GM21360 (cell line): Measurements from ENCODE around the gene ZNF513.
"Not testable (repeated sequence)": the region's sequence is repeated elsewhere in the genome, so short reads cannot be mapped to it uniquely, and the experiment has no call there.

ENCODE experiments used
- ATAC-seq: cut with Tn5 transposase; IDR thresholded peaks from one replicate; pipeline ENCODE4 v1.9.1; 2021; ENCODE audit warnings: mild to moderate bottlenecking, moderate library complexity; ENCODE audit not compliant: unreplicated experiment

The ZNF513 gene, protein sequence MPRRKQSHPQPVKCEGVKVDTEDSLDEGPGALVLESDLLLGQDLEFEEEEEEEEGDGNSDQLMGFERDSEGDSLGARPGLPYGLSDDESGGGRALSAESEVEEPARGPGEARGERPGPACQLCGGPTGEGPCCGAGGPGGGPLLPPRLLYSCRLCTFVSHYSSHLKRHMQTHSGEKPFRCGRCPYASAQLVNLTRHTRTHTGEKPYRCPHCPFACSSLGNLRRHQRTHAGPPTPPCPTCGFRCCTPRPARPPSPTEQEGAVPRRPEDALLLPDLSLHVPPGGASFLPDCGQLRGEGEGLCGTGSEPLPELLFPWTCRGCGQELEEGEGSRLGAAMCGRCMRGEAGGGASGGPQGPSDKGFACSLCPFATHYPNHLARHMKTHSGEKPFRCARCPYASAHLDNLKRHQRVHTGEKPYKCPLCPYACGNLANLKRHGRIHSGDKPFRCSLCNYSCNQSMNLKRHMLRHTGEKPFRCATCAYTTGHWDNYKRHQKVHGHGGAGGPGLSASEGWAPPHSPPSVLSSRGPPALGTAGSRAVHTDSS

DNA sequence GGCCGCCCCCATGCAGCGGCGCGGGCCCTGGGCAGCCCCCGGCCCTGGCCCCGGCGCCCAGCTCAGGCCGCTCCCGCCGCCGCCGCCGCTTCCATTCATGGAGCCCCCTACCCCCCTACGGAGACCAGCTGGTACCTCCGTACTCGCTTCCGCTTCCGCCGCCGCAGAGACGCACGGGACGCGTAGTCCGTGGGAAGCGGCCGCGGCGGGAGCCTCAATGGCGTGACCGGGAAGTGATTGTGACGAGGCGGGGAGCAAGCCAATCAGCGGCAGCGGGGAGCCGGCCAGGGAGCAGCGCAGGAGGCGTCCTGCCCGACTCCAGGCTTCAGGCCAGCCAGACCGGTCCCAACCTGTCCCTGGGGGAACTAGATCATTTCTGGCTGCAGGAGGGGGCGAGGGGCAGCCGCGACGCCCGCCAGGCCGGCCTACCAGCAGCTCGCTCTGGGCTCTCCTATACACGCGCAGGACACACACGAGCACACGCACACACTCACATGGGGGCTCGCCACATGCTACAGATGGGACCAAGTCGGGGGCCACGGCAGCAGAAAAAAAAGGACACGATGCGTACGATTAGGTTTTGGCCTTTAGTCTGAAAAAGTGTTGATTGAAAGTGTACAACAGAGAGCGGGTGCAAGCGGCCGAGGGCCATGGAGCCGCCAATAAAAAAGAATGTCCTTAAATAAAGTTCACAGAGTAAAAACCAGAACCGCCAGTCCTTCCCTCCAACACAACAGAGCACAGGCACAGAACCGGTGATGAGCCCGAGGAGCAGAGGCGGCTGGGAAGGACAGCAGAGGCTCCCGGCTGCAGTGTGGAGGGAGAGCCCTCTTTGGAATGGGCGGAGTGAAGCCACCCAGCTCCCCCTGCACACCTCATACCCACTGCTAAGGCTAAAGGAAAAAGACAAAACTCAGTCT is at the start of gene ZNF513:
ZNF513 (minus strand) TSS at position 109 of the 920 bp plus-strand sequence. CDS start 208 bp downstream, outside the sequence.
- no peak for ATAC-seq

GRCh38 chr2:27428978-27429541 is 48.5 kb upstream of the ZNF513 start:
- ATAC-seq: peak; percentile 61

GRCh38 chr2:27428213-27428977 is 47.9 kb upstream of the ZNF513 start, which contains the start of gene NRBP1:
TSS of gene NRBP1 (plus strand) at chr2:27428631. CDS start at chr2:27433274, 4,643 bp downstream.
- peak; percentile 90 for ATAC-seq

- no peak for ATAC-seq
Measured at GRCh38 chr2:27427863-27428212, 47.3 kb upstream of the ZNF513 start.

GRCh38 chr2:27425039-27425438 is 44.5 kb upstream of the ZNF513 start:
- not testable (repeated sequence) for ATAC-seq

- no peak for ATAC-seq
Measured at GRCh38 chr2:27422958-27423357, 42.4 kb upstream of the ZNF513 start.

- ATAC-seq: no peak
Measured at GRCh38 chr2:27421660-27422250, 41.2 kb upstream of the ZNF513 start.

DNA sequence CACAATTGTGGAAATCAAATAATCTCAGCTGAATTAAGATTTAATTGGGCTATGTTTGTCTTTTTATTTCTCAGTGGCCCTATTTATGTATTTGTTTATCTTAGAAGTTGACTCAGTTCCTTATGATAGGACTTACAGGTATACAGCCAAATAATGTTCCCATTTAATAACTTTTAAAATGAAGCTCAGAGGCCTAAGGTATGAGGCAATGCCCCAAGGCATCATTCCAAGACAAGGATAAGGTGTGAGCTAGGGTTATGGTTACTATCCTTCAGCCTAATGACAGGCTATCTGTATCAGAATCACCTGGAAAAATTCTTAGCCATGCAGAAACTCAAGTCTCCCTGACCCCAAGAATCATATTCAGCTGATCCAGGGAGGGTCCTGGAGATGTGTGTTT is 40.5 kb upstream of the ZNF513 start:
- ATAC-seq: no peak

DNA sequence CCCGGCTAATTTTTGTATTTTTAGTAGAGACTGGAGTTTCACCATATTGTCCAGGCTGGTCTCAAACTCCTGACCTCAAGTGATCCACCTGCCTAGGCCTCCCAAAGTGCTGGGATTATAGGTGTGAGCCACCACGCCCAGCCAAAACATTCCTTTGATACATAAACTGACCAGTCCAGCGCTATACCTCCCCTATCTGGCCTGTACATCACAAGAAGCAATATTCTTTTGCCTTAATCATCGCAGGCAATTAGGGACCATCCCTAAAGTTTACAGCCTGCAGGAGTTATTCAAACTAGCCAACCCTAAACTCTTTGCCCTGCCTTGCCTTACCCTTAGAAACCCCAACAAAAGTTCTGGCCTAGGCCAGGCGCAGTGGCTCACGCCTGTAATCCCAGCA is 35.6 kb upstream of the ZNF513 start:
- no peak for ATAC-seq

- no peak for ATAC-seq
Measured at GRCh38 chr2:27412419-27413152, 32.1 kb upstream of the ZNF513 start.

GRCh38 chr2:27409321-27410073 is 29.0 kb upstream of the ZNF513 start, which contains the start of gene PPM1G:
TSS of gene PPM1G (minus strand) at chr2:27409591. CDS start at chr2:27409422, 169 bp downstream.
- ATAC-seq: peak; percentile 90

DNA sequence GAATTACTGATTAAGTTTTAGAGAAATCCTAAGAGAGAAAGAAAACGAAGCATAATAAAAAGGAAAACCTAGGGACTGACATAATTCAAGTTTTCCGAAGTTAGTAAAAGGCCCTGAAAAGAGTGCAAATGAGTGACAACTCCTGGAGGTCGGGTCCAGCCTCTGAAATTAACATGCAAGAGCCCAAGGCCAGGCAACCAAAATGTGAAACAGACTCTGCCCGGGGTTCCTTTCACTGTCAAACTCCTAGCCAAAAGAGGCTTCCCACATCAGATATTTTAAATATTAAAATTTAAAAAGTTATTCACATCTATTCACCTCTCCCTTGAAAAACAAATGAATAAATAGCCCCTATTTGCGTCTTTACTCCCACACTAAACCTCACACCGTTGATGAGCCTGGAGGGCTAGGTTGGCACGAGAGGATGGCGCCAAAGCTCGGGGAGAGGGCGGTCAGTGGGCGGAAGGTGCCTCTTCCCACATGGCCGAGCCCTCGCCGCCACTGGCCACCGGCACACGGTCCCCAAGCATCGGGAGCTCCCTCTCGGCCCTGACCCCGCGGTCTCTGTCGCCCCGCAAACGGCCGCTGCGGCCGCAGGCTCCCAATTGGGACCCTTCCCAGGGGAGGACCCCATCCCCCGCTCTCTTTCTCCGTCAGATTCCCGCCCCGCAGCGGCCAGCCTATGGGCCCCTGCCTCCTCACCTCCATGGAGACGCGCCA is 28.2 kb upstream of the ZNF513 start:
- peak; percentile 23 for ATAC-seq

DNA sequence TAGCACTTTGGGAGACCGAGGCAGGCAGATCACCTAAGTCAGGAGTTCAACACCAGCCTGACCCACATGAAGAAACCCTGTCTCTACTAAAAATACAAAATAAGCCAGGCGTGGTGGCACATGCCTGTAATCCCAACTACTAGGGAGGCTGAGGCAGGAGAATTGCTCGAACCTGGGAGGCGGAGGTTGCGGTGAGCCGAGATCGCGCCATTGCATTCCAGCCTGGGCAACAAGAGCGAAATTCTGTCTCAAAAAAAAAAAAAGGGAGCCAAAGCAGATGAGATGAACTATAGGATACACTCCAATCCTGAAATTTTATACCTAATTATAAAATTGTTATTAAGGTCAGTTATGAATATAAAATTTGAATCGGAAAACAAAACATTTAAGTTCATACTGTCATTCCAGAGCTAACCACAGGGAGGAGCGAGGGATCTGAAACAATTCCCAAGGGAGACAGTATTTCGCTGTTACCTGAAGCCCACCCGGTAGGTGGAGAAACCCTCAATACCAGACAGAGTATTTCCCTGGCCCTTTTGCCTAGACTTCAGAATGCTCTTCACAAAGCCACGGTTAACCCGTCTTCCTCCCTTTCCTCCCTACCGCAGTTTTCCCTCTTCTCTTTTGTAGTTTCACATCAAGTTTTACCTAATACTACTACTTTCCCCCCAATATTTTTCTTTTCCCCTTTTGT is 27.4 kb upstream of the ZNF513 start:
- no peak for ATAC-seq

DNA sequence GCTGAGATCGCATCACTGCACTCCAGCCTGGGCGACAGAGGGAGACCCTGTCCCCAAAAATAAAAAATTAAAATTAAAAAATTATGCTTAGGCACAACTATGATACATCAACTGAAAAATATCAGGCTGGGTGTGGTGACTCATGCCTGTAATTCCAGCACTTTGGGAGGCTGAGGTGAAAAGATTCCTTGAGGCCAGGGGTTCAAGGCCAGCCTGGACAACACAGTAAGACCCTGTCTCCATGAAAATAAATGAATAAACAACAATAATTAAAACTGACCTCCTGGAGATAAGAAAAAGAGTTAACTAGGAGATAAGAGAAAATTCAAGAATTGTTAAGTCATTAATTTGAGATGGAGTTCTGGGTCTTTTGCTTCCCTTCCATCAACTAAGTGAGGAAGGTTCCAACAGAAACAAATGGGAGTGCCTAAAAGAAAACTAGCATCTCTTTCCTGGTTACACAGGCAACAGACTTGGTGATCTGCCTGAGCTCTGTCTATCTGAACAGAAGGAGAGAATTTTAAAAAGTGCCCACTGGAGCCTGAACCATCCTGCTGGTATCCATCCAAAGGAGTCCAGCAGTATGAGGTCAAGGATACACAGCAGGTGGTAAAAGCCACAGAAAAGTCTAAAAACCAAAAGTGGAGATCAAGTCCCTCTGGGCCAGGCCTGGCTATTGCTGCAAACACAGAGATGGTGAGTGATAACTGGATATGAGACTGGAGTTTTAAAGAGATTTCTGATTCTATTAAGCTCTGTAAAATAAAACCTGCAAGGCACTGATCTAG is 20.0 kb upstream of the ZNF513 start:
- ATAC-seq: no peak

DNA sequence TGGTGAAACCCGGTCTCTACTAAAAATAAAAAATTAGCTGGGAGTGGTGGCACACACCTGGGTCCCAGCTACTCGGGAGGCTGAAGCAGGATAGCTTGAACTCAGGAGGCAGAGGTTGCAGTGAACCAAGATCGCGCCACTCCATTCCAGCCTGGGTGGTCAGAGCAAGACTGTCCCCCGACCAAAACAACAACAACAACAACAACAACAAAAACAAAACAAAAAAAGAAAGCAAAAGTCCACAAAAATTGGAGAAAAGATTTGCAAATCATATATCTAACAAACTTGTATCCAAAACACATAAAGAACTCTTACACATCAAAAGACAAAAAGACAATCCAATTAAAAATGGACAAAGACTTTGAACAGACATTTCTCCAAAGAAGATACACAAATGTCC is 18.4 kb upstream of the ZNF513 start:
- ATAC-seq: no peak

- ATAC-seq: no peak
Measured at GRCh38 chr2:27393225-27393624, 12.7 kb upstream of the ZNF513 start.
